ENCODE measurements around the gene MRPS34.

The MRPS34 gene

DNA sequence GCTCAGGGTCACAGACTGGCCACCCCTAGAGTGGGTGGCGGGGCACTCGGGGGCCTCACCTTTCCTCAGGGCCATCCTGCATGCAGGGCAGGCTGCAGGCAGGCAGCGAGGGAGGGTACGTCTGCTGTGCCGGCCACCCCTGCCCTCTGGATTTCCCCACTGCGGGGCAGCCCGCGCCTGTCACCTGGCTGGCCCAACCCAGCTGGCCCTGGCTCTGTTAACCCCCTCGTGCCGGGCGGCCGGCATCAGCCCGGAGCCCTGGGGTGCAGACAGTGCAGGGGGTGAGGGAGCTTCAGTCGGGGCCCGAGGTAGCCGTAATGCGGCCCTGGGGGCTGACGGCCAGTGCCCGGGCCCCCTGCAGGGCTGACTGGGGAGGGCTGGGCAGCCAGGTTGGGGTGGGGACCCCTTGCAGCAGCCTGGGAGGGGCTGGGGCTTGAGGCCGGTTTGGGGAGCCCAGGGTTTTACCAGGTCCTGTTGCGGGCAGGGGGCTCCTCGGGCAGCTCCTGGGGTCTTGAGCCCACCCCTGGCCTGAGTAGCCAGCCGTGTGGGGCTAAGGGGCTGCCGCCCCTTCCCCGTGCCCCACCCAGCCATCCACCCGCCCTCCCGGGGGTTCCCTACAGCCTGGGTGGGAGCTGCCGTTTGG is 20.8 kb upstream of the MRPS34 start, which contains the start of gene IGFALS:
Gene IGFALS, minus strand, starts transcription at position 128 of the 643 bp plus-strand sequence. Its CDS starts 53 bp downstream, at position 75.
- Histone ChIP-seq H3K27me3 (ENCODE audit: low read depth, low read length) (no peaks in the 10 kb centered on the region), H3K27ac (ENCODE audit: low read length) (no peak within 1 kb of the TSS), H3K9me3 (ENCODE audit: control insufficient read depth in 1 of 2, low read length in 2 of 2) (no peaks in the 10 kb centered on the region), H3K4me3 (ENCODE audit: low read depth in 1 of 2, low read length in 2 of 2) (no peak within 1 kb of the TSS), H3K36me3 (ENCODE audit: control insufficient read depth in 1 of 2, insufficient read depth in 2 of 2, low read length in 2 of 2) (peaks cover 0 to 27% of the 10 kb centered on the region in 2 donors), H3K4me1 (ENCODE audit: control insufficient read depth in 1 of 2, insufficient read depth in 2 of 2, low read length in 2 of 2) (no peaks in the 10 kb centered on the region)

DNA sequence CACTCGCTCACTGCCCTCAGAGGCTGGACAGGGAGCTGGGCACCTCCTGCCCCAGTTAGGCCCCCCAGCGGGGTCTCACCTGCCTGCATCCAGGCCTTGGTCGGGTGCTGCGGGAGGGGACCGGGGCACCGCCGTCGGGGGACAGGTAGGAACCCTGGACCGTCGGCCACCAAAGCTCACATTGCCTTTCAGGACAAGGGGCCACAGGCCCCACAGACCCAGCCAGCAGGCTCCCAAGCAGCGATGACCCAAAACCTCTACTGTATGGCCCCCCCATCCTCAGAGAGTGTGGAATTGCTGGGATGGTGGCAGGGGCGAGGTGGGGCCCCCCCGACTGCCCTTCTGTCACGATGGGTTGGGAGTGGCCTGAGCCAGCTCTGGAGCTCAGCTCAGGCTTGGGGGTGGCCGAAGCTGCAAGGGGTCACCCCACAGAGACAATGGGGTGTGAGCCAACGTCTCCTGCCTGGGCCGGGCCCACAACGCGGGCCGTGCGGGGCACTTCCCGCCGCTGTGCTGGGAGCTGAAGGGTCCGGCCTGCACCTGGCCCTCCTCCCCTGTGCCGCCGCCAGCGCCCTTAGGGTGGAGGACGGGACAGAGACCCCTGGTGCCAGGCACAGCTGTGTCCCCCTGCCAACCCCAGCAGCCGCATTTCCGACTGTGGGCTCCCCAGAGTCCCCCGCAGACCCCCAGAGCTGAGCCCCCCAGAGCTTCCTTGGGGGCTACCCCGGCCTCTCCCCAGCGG is 20.1 kb upstream of the MRPS34 start:
- no peak overlapping the region for H3K27ac ChIP-seq (ENCODE audit: low read length)
- H3K4me1 ChIP-seq (ENCODE audit: control insufficient read depth in 1 of 2, insufficient read depth in 2 of 2, low read length in 2 of 2), result no peaks in the 10 kb centered on the region
- H3K27me3 ChIP-seq (ENCODE audit: low read depth, low read length), result no peaks in the 10 kb centered on the region
- no peaks in the 10 kb centered on the region for H3K9me3 ChIP-seq (ENCODE audit: control insufficient read depth in 1 of 2, low read length in 2 of 2)
- H3K36me3 ChIP-seq (ENCODE audit: control insufficient read depth in 1 of 2, insufficient read depth in 2 of 2, low read length in 2 of 2), result peaks cover 0 to 34% of the 10 kb centered on the region in 2 donors
- no peak overlapping the region for H3K4me3 ChIP-seq (ENCODE audit: low read depth in 1 of 2, low read length in 2 of 2)

DNA sequence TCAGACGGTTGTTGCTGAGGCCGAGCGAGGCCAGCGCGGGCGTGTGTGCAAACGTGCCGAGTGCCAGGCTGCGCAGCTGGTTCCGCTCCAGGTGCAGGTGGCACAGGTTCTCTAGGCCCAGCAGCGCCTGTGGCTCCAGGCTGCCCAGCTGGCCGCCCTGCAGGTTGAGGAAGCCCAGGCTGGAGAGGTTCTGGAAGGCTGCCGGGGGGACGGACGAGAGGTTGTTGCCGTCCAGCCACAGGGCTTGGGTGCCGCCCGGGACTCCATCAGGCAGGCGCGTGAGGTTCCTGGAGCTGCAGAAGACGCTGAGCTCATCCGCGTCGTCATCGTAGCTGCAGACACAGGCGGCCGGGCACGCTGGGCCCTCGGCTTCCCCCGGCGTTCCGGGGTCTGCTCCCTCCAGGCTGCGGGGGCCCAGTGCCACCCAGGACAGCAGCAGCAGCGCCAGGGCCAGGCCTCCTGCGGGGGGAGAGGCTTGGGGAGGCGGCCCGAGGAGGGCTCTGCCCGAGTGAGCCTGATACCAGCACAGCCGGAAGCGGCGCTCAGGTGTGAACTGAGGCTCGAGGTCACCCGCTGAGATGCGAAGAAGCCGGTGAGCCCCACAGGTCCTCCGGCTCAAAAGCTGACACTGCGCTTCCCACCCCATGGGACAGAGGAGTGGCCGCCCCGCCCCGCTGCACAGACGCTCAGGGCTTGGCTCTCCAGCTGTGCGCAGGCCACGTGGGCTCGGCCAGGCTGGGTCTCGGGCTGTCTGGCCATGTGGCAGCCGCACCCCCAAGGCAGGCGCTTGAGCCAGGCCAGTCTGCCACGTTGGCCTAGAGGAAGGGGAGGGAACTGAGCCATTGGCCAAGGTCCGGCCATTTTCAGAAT is 19.2 kb upstream of the MRPS34 start:
- Histone ChIP-seq H3K4me3 (ENCODE audit: low read depth in 1 of 2, low read length in 2 of 2) (no peak overlapping the region), H3K4me1 (ENCODE audit: control insufficient read depth in 1 of 2, insufficient read depth in 2 of 2, low read length in 2 of 2) (no peaks in the 10 kb centered on the region), H3K9me3 (ENCODE audit: control insufficient read depth in 1 of 2, low read length in 2 of 2) (no peaks in the 10 kb centered on the region), H3K36me3 (ENCODE audit: control insufficient read depth in 1 of 2, insufficient read depth in 2 of 2, low read length in 2 of 2) (peaks cover 0 to 42% of the 10 kb centered on the region in 2 donors), H3K27me3 (ENCODE audit: low read depth, low read length) (no peaks in the 10 kb centered on the region), H3K27ac (ENCODE audit: low read length) (no peak overlapping the region)

GRCh38 chr16:1791256-1791942 is 18.5 kb upstream of the MRPS34 start:
- Histone ChIP-seq H3K27me3 (ENCODE audit: low read depth, low read length) (no peaks in the 10 kb centered on the region), H3K4me1 (ENCODE audit: control insufficient read depth in 1 of 2, insufficient read depth in 2 of 2, low read length in 2 of 2) (peaks cover 0 to 3% of the 10 kb centered on the region in 2 donors), H3K27ac (ENCODE audit: low read length) (no peak overlapping the region), H3K36me3 (ENCODE audit: control insufficient read depth in 1 of 2, insufficient read depth in 2 of 2, low read length in 2 of 2) (peaks cover 0 to 50% of the 10 kb centered on the region in 2 donors), H3K9me3 (ENCODE audit: control insufficient read depth in 1 of 2, low read length in 2 of 2) (no peaks in the 10 kb centered on the region), H3K4me3 (ENCODE audit: low read depth in 1 of 2, low read length in 2 of 2) (no peak overlapping the region)

DNA sequence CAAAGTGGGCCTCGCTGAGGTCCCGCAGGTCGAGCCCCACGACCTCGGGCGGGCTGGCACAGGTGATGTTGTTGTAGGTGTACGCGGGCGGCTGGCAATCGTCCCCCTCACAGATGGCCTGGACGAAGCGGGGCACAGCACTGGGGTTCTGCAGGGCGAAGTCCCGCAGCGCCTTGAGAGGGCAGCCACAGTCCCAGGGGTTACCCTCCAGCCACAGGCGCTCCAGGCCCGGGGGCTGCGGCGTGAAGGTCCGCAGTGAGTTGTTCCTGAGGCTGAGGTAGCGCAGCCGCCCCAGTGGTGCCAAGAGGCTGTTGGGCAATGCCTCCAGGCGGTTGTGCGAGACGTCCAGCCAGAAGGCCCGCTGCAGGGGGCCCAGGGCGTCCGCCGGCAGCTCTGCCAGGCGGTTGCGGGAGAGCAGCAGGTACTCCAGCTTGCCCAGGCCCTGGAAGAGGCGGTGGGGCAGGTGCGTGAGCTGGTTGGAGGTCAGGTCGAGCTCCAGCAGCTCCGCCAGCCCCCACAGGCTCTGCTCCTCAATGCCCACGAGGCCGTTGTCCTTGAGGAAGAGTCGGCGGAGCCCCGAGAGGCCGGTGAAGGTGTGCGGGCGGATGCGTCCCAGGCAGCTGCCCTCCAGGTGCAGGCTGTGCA is 17.8 kb upstream of the MRPS34 start:
- no peak overlapping the region for H3K27ac ChIP-seq (ENCODE audit: low read length)
- peaks cover 0 to 56% of the 10 kb centered on the region in 2 donors for H3K36me3 ChIP-seq (ENCODE audit: control insufficient read depth in 1 of 2, insufficient read depth in 2 of 2, low read length in 2 of 2)

DNA sequence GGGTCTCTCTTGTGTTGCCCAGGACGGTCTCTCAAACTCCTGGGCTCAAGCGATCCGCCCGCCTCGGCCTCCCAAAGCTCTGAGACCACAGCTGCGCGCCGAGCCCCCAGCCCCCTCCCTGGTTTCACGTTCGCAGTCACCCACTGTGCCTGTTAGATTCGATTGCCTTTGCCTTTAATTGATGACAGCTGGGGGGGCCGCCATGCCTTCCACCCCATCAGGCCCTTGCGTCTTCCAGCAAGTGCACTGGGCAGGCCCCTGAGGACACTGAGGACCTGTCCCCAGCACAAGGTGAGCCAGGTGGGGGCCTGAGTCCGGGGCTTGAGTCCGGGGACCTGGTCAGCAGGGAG is 17.3 kb upstream of the MRPS34 start:
- Histone ChIP-seq H3K4me3 (ENCODE audit: low read depth in 1 of 2, low read length in 2 of 2) (no peak overlapping the region), H3K4me1 (ENCODE audit: control insufficient read depth in 1 of 2, insufficient read depth in 2 of 2, low read length in 2 of 2) (peaks cover 0 to 7% of the 10 kb centered on the region in 2 donors), H3K36me3 (ENCODE audit: control insufficient read depth in 1 of 2, insufficient read depth in 2 of 2, low read length in 2 of 2) (peaks cover 0 to 58% of the 10 kb centered on the region in 2 donors), H3K9me3 (ENCODE audit: control insufficient read depth in 1 of 2, low read length in 2 of 2) (no peaks in the 10 kb centered on the region), H3K27me3 (ENCODE audit: low read depth, low read length) (no peaks in the 10 kb centered on the region), H3K27ac (ENCODE audit: low read length) (no peak overlapping the region)

More for the DNA sequence above, 17.8 kb upstream of the MRPS34 start:
- Histone ChIP-seq H3K27me3 (ENCODE audit: low read depth, low read length) (no peaks in the 10 kb centered on the region), H3K4me3 (ENCODE audit: low read depth in 1 of 2, low read length in 2 of 2) (no peak overlapping the region), H3K9me3 (ENCODE audit: control insufficient read depth in 1 of 2, low read length in 2 of 2) (no peaks in the 10 kb centered on the region), H3K4me1 (ENCODE audit: control insufficient read depth in 1 of 2, insufficient read depth in 2 of 2, low read length in 2 of 2) (peaks cover 0 to 3% of the 10 kb centered on the region in 2 donors)

GRCh38 chr16:1789643-1790045 is 16.7 kb upstream of the MRPS34 start:
- no peaks in the 10 kb centered on the region for H3K27me3 ChIP-seq (ENCODE audit: low read depth, low read length)
- H3K4me3 ChIP-seq (ENCODE audit: low read depth in 1 of 2, low read length in 2 of 2), result no peak overlapping the region
- H3K36me3 ChIP-seq (ENCODE audit: control insufficient read depth in 1 of 2, insufficient read depth in 2 of 2, low read length in 2 of 2), result peaks cover 0 to 58% of the 10 kb centered on the region in 2 donors
- H3K9me3 ChIP-seq (ENCODE audit: control insufficient read depth in 1 of 2, low read length in 2 of 2), result no peaks in the 10 kb centered on the region
- peaks cover 0 to 13% of the 10 kb centered on the region in 2 donors for H3K4me1 ChIP-seq (ENCODE audit: control insufficient read depth in 1 of 2, insufficient read depth in 2 of 2, low read length in 2 of 2)
- H3K27ac ChIP-seq (ENCODE audit: low read length), result no peak overlapping the region

DNA sequence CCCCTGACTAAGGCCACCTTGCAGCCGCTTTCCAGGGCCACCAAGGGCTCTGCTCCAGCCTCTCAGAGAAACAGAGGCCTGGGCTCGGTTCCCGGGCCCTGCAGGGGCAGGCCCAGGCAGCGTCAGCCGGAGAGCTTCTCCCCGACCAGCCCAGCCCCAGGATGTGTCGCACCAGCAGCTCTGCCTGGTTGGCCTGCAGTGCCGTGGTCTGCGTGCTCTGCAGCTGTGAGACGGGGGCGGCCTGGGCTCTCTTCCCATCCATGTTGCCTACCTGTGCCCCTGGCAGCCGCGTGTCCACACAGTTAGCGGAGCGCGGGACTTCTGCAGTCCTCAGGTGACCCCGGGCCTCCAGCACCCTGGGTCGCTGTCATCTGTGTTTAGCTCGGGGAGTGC is 15.8 kb upstream of the MRPS34 start:
- peaks cover 0 to 23% of the 10 kb centered on the region in 2 donors for H3K4me1 ChIP-seq (ENCODE audit: control insufficient read depth in 1 of 2, insufficient read depth in 2 of 2, low read length in 2 of 2)
- no peaks in the 10 kb centered on the region for H3K27me3 ChIP-seq (ENCODE audit: low read depth, low read length)
- no peaks in the 10 kb centered on the region for H3K9me3 ChIP-seq (ENCODE audit: control insufficient read depth in 1 of 2, low read length in 2 of 2)
- H3K4me3 ChIP-seq (ENCODE audit: low read depth in 1 of 2, low read length in 2 of 2), result no peak overlapping the region
- H3K27ac ChIP-seq (ENCODE audit: low read length), result no peak overlapping the region
- peaks cover 0 to 58% of the 10 kb centered on the region in 2 donors for H3K36me3 ChIP-seq (ENCODE audit: control insufficient read depth in 1 of 2, insufficient read depth in 2 of 2, low read length in 2 of 2)

DNA sequence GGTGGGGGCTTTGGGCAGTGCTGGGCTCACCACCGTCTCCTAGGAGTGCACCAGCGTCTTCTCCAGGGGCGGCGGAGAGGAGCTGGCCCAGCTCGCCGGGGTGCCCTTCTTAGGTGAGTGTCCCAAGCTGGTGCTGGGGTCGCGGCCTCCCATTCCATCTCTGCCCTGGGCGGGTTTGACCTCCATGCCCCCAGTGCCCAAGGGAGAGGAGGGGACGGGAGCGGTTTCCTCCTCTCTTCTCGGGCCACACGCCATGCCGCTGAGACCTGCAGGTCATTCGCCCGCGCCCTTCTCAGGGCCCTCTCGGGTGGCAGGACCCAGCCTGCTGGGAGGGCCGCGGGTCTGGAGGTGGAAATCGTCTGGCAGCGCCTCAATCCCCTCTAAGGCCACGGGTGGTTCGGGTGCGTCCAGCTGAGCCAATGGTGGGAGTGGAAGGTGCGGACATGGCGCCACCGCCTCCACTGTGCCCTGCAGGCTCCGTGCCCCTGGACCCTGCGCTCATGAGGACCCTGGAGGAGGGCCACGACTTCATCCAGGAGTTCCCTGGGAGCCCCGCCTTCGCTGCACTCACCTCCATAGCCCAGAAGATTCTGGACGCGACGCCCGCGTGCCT is 15.3 kb upstream of the MRPS34 start:
- Histone ChIP-seq H3K27ac (ENCODE audit: low read length) (no peak overlapping the region), H3K4me3 (ENCODE audit: low read depth in 1 of 2, low read length in 2 of 2) (no peak overlapping the region), H3K36me3 (ENCODE audit: control insufficient read depth in 1 of 2, insufficient read depth in 2 of 2, low read length in 2 of 2) (peaks cover 0 to 58% of the 10 kb centered on the region in 2 donors), H3K9me3 (ENCODE audit: control insufficient read depth in 1 of 2, low read length in 2 of 2) (no peaks in the 10 kb centered on the region), H3K27me3 (ENCODE audit: low read depth, low read length) (no peaks in the 10 kb centered on the region), H3K4me1 (ENCODE audit: control insufficient read depth in 1 of 2, insufficient read depth in 2 of 2, low read length in 2 of 2) (peaks cover 0 to 27% of the 10 kb centered on the region in 2 donors)

DNA sequence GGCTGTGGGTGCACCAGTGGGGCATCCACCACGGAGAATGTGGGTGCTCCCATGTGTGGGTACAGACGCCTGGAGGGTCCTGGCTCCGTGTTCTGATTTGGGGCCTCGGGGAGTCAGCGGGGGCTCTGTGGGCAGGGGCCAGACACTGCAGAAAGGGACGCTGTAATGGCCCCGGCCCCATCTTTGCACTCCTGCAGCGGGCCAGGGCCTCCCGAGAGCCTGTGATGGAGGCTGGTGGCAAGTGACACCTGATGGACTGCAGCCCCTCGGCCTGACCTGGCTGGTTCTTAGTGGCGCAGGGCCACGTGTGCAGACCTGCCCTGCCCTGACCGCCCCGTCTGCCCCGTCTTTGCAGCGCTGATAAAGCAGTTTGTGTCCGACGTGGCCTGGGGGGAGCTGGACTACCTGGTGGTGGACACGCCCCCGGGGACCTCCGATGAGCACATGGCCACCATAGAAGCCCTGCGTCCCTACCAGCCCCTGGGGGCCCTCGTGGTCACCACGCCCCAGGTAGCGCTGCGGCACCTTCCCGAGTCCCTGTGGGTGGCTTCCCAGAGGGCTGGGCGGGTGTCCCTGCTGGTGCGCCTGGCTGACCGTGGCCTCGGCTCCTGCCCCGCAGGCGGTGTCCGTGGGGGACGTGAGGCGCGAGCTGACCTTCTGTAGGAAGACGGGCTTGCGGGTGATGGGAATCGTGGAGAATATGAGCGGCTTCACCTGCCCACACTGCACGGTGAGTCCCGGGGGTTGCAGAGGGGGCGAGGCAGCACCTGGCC is 14.6 kb upstream of the MRPS34 start:
- H3K9me3 ChIP-seq (ENCODE audit: control insufficient read depth in 1 of 2, low read length in 2 of 2), result no peaks in the 10 kb centered on the region
- H3K27me3 ChIP-seq (ENCODE audit: low read depth, low read length), result no peaks in the 10 kb centered on the region
- no peak overlapping the region for H3K4me3 ChIP-seq (ENCODE audit: low read depth in 1 of 2, low read length in 2 of 2)
- no peak overlapping the region for H3K27ac ChIP-seq (ENCODE audit: low read length)
- H3K4me1 ChIP-seq (ENCODE audit: control insufficient read depth in 1 of 2, insufficient read depth in 2 of 2, low read length in 2 of 2), result peaks cover 0 to 27% of the 10 kb centered on the region in 2 donors
- H3K36me3 ChIP-seq (ENCODE audit: control insufficient read depth in 1 of 2, insufficient read depth in 2 of 2, low read length in 2 of 2), result peaks cover 0 to 58% of the 10 kb centered on the region in 2 donors

Measured in muscle layer of duodenum (tissue), 2 donors.